Activated CD8-positive, alpha-beta memory T cell treated with anti-CD3 and anti-CD28 coated beads, Interleukin-2, amount 50 U/mL, for 1 hour (primary cell): ENCODE results near the gene CAMKK1.
"Not testable (repeated sequence)": the region's sequence is repeated elsewhere in the genome, so short reads cannot be mapped to it uniquely, and the experiment has no call there.

ENCODE experiments used
- DNase-seq: peaks from one replicate; pipeline ENCODE4 v3.0.0-alpha.2; 2020; ENCODE audit errors: extremely low read depth

Gene CAMKK1

DNA sequence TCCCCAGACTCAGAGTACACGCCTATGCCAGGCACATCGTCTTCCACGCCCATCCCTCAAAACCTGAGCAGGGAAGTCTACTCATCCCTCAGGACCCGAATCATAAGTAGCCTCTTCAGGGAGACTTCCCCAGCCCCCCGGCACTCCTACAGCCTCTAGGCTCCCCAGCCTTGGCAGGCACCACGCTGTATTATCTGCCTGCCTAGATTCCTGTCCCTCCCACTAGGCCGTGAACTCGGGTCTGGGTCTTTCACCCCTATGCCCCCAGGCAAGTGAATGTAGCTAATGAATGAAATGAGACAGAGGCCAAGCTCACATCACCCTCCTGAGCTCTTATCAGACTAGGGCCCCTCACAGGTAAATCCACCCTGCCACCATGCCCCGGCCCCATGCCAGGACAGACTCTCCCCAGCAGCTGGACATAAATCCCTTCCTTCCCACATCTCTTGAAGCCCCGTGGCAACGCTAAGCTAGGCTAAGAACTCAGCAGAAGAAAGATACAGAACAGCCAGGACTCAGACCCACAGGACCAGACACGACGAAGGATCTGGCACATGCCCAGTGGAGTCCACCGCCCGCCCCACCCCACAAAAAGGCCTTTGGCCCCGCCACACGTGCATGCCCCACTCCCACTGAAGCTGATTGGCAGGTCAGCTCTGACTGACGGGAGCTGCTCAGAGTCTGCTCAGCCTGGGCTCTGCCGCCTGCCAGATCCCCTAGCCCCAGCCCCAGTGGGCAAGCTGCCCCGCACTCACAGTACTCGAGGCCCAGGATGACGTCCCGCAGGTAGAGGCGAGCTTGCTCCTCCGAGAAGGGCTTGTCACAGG, 13.0 kb downstream of the CAMKK1 start:
- no peak for DNase-seq

- DNase-seq: no peak
These were observed 13.7 kb downstream of the CAMKK1 start for GRCh38 chr17:3879186-3879585.

DNA sequence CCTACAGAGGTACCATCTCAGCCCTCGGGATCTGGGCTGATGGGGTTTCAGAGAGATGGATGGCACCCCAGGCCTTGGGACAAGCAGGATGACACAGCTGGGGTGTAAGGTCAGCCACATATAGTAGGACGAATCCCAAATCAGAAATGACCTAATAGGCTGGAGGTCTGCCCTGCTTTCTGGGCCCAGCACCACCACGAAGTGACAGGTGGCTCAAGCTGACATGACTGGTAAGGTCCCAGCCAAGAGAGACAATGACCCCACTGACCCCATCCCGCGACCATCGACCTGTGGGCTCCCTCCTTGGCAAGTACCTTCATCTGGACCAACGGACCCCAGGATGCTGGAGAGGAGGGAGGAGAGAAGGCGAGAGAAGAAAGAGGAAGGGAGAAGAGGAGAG, 15.6 kb downstream of the CAMKK1 start:
- no peak for DNase-seq

GRCh38 chr17:3875317-3875716, 17.5 kb downstream of the CAMKK1 start:
- DNase-seq: no peak

DNA sequence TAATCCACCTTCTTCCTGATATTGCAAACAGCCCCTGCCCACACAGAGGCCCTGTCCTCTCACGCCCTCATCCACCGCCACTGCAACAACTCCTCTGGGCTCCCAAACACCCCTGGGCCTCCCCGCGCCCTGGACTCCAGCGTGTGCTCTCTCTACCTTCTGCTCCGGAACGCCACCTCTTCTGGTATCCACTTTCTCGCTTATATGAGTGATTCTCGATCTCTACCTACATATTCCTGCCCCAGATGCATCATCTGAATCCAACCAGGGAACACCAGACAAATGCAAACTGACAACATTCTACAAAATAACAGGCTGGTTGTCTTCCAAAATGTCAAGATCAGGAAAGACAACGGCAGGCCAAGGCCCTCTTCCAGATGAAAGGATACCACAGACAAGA, 19.0 kb downstream of the CAMKK1 start:
- DNase-seq: no peak

DNA sequence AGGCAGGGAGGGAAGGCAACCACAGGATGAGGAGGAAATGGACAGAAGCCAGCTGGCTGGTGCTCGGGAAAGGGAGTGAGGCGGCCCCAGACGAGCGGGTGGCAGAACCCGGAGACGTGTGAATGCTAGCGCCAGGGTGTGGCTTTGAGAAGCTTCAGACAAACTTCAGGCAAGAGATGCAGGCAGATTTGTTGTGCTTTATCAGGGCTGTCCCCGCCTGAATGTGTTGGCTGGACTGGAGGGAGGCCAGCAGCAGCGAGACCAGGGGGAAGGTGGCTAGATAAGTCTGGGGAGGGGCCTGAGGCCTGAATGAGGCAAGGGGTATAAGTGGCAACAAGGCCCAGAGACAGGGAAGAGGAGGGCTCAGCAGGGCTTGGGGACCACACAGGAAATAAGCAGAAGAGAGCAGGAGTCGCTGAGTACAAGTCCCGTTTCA, 22.0 kb downstream of the CAMKK1 start:
- DNase-seq: no peak

GRCh38 chr17:3867606-3868005, 25.2 kb downstream of the CAMKK1 start:
- no peak for DNase-seq

DNA sequence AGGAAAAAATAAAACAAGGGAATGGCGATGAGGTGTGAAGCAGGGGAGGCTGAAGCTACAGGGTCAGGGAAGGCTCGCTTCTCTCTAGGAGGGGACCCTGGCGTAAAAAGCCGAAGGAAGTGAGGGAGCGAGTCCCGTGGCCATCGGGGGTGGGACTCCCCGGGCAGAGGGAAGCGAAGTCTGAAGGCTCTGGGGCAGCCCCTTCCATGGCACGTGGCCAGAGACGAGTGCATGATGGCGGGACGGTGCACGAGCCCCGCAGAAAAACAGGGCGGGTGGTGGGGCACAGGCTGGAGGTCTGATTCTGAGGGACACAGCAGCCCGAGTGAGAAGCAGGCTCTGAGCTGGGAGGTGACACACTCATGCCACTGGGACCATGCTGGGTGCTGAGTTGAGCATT, 25.7 kb downstream of the CAMKK1 start:
- DNase-seq: no peak

DNA sequence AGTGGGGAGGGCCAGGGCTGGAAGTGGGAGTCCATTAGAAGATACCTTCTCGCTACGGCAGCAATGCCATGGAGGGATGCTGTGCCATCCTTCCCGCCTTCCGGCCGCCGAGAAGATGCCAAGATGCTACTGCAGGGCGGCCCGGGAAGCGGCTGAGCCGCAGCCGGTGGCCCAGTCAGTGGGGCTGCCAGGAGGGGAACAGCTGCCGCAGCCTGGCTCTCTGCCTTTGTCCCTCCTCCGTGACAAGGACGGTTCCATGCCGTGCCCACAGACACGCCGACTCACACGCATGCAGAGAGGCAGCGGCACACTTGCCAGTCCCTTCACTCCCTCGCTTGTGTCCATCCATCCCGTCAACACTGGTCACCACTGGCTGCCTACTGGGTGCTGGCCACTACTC, 26.6 kb downstream of the CAMKK1 start:
- no peak for DNase-seq

- no peak for DNase-seq
These were observed 27.7 kb downstream of the CAMKK1 start for GRCh38 chr17:3865176-3865575.

DNA sequence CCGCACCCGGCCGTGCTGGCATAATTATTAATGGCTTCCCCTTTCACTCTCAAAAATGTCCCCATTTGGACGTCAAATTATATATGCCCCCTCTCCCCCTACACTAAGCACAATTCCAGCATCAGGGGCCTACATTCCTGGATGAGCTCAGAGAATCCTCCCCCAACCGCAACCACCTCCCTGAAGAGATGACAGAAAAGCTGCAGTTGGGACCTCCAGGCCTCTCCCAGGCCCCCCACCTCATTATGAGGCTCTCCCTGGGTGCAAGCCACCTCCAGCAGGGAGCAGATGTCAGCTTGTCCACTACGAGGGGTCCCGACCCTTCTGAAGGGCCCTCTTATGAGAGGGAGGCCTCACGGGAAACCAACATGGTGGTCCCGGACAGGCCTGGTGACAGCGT, 28.3 kb downstream of the CAMKK1 start:
- no peak for DNase-seq

DNA sequence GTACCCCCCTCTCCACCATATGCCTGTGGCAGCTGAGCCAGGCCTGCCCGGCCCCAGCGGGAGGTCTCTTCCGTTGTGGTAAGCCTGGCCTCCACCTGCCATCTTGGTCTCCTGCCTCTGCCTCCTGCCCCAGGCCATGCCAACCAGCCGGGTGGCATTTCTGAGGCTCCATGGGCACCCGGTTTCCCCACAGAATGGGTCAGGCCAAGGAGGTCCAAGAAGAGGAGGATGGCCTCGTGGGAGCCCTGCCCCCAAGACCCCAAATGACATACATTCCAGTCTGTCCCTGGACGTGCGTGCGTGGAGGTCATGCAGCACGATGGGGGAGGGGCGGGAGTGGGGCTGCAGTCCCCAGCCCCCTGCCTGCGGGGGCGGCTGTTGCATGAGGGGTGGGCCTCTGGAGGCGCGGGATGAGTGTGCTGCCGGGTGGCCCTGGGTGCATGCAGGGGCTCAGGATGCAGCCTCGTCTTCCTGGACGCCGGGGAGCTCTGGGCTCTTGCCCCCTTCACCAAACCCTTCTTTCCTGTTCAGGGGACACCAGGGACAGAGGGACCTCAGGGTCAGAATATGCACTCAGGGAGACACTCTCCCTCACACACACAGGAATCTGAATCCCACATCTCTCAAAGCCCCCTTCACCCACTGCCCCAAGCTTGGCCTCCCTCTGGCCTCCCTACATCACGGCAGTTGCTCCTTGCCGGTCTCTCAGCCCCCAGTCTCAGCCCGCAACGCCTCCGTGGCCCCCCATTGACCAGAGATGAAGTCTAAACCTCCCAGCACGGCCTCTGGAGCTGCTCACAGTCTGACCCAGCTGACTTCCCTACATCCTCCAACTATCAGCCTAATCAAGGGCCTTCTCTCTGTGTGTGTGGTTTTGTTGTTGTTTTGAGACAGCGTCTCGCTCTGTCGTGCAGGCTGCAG, 30.8 kb downstream of the CAMKK1 start:
- no peak for DNase-seq

DNA sequence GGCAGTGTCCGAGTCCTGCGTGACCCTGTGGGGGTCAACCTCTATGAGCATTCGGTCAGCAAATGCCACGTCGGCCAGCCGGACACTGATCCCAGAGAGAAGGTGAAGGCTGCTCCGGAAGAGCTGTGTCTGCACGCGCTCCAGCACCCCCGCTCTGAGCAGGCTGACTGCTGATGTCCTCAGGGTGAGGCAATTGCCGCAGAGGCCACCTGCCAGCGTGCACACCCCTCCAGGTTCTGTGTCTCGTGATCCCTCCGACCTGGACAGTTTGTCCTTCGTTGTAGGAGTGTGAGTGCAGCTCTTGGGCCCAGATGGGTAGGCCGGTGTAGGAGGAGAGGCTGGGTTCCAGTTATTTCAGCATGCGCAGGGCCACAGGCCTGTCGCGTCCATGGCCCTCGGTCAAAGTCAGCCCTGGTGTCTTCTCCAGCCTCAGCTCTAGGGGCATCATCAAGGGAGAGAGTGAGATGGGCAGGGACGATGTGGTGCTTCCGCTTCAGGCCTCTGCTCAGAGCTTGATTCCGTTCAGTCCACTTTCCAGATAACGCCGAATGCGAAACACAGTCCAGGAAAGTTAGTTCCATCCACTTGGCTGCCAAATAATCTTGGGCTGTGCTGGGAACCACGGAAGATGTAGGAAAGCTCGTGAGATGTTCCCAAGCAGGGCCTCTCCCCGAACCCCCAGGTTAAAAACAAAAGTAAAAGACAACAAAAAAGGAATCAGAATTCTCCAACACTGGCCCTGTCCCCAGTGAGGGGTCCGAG, 31.7 kb downstream of the CAMKK1 start:
- DNase-seq: no peak

GRCh38 chr17:3859940-3860339, 32.9 kb downstream of the CAMKK1 start:
- no peak for DNase-seq

GRCh38 chr17:3857261-3858105, 35.4 kb downstream of the CAMKK1 start:
- DNase-seq: no peak

GRCh38 chr17:3854204-3854603, 38.6 kb downstream of the CAMKK1 start:
- DNase-seq: not testable (repeated sequence)

- no peak for DNase-seq
These were observed 40.3 kb downstream of the CAMKK1 start for GRCh38 chr17:3852561-3852960.

DNA sequence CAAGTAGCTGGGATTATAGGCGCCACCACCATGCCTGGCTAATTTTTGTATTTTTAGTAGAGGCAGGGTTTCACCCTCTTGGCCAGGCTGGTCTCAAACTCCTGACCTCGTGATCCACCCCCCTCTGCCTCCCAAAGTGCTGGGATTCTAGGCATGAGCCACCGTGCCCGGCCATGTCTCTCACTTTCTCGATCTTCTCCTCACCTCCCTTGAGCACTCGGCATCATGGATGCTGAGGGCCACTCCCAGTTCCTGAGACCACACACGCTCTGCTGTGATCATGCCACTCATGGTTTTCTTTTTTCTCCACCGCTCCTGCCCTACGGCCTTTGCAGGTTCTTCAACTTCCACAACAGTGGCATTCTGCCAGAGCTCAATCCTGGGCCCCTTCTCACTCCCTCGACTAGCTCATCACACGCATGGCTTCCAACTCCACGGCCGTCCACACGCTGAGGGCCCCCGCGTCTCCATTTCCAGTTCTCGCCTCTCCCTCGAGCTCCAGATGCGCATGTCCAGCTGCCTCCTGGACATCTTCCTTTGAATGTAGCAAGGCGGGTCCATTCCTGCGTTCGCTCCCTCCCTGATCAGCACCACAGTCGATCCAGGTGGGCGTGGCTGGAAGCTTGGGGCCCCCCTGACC, 41.3 kb downstream of the CAMKK1 start:
- DNase-seq: no peak

DNA sequence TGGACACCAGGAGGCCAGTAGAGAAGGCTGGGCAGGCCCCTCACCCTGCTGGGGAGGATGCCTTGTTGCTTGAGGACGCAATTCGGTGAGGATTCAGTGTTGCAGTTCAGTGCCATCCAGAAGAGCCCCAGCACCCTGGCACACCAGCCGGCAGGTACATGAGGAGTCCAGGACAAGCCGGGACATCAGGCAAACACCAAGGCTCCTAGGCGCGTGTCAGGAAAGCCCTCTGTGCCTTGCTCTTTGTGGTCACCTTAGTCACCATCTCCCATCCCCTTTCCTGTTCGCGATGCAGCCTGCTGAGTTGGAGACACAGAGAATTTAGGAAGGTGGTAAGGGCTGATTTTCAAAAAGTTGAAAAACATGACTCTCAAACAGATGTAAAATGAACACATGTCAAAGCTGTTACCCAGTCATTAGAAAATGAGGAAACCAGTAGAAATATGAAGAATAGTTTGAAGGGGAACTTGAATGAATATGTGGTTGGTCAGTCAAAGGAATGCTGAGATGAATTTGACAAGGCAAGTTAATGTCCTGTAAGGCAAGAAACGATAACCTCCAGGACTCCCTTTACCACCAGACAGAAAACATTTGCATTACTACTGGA, 44.5 kb downstream of the CAMKK1 start:
- no peak for DNase-seq

DNA sequence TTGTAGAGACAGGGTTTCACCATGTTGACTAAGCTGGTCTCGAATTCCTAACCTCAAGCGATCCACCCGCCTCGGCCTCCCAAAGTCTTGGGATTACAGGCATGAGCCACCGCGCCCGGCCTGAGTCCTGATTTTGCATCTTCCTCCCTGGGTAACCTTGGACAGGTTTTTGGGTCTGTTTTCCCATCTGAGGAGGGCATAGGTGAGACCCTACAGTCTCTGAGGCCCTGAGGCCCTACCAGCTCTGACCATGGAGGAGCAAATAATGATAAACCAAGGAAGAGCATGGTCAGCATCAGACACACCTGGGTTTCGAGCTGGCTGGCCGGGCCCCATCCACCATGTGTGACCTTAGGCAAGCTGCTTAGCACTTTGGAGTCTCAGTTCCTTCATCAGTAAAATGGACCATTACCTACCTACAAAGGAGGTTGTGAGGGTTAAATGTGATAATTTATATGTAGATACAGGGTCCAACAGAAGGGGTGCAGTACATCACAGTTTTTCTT, 45.6 kb downstream of the CAMKK1 start:
- no peak for DNase-seq
